GM23248 (cell line): ENCODE data around the gene FKBP1A. TPM values are rescaled to one million over a fixed set of nuclear protein-coding genes. Genes with fewer than 3 reads are reported as not detected.

Source experiments
- DNase-seq: peaks from one replicate; pipeline ENCODE4 v3.0.0-alpha.2; 2015
- H2AFZ ChIP-seq: fragments of 200-600 bp; sonication (generic); 2 replicates; pipeline ENCODE4 v1.6.1; 2016; ENCODE audit warnings: antibody characterized with exemption
- H3F3A ChIP-seq: fragments of 200-600 bp; sonication (generic); 2 replicates; pipeline ENCODE4 v1.6.1; 2016; ENCODE audit warnings: mild to moderate bottlenecking, antibody characterized with exemption, mixed run types; ENCODE audit not compliant: insufficient read depth
- H3K27ac ChIP-seq: fragments of 200-600 bp; sonication (generic); 2 replicates; pipeline ENCODE4 v1.5.1; 2016; ENCODE audit warnings: mild to moderate bottlenecking
- H3K27me3 ChIP-seq: fragments of 200-600 bp; sonication (generic); replicated peaks from 2 replicates; pipeline ENCODE4 v1.6.1; 2016; ENCODE audit warnings: mild to moderate bottlenecking; ENCODE audit not compliant: insufficient read depth
- H3K36me3 ChIP-seq: fragments of 200-600 bp; sonication (generic); 2 replicates; pipeline ENCODE4 v1.6.1; 2016; ENCODE audit warnings: low read depth, mild to moderate bottlenecking
- H3K4me1 ChIP-seq: fragments of 200-600 bp; sonication (generic); 2 replicates; pipeline ENCODE4 v1.6.1; 2016; ENCODE audit warnings: mild to moderate bottlenecking; ENCODE audit not compliant: insufficient read depth
- H3K4me2 ChIP-seq: fragments of 200-600 bp; sonication (generic); one replicate; pipeline ENCODE4 v1.6.1; 2016; ENCODE audit warnings: mild to moderate bottlenecking; ENCODE audit not compliant: unreplicated experiment
- H3K4me3 ChIP-seq: fragments of 200-600 bp; sonication (generic); 2 replicates; pipeline ENCODE4 v1.5.1; 2016; ENCODE audit warnings: mild to moderate bottlenecking
- H3K79me2 ChIP-seq: fragments of 200-600 bp; sonication (generic); 2 replicates; pipeline ENCODE4 v1.6.1; 2016; ENCODE audit warnings: mild to moderate bottlenecking; ENCODE audit not compliant: insufficient read depth
- H3K9ac ChIP-seq: fragments of 200-600 bp; sonication (generic); 2 replicates; pipeline ENCODE4 v1.6.1; 2016; ENCODE audit warnings: mild to moderate bottlenecking
- H3K9me2 ChIP-seq: fragments of 200-600 bp; sonication (generic); 2 replicates; pipeline ENCODE4 v1.6.1; 2016; ENCODE audit warnings: mixed run types, mild to moderate bottlenecking, moderate library complexity; ENCODE audit not compliant: insufficient read depth
- H3K9me3 ChIP-seq: fragments of 200-600 bp; sonication (generic); one replicate; pipeline ENCODE4 v1.6.1; 2017; ENCODE audit warnings: low read depth
- H4K20me1 ChIP-seq: fragments of 200-600 bp; sonication (generic); 2 replicates; pipeline ENCODE4 v1.6.0; 2016; ENCODE audit not compliant: insufficient read depth
- EZH2 ChIP-seq: fragments of 200-600 bp; sonication (generic); IDR thresholded peaks from 2 replicates; pipeline ENCODE4 v1.6.1; 2018; ENCODE audit warnings: antibody characterized with exemption, mild to moderate bottlenecking; ENCODE audit not compliant: insufficient read depth, poor library complexity, severe bottlenecking
- EZH2phosphoT487 ChIP-seq: fragments of 200-600 bp; sonication (generic); IDR thresholded peaks from 2 replicates; pipeline ENCODE4 v1.6.1; 2018; ENCODE audit warnings: antibody characterized with exemption, moderate library complexity, mild to moderate bottlenecking, low read depth; ENCODE audit not compliant: insufficient read depth
- WGBS, 2 experiments: methylation state at CpG; one replicate each; pipeline ENCODE4 v1.1.6; 2015 to 2017; ENCODE audit warnings: low lambda C conversion rate in 2 of 2, low coverage in 1 of 2; ENCODE audit errors: missing lambda C conversion rate in 2 of 2; 5-methylcytosine and 5-hydroxymethylcytosine counted together
- in situ Hi-C: fragments of 300-500 bp; cut with MboI; formaldehyde crosslinking; loops from 2 replicates; pipeline ENCODE4 v1.15.0; 2020
- polyA plus RNA-seq: library from polyadenylated mRNA; unstranded; fragments of >200 nt; fragmentation: Nextera tagmentation; extraction: Ambion mirVana; gene quantifications from 2 replicates; pipeline ENCODE4 v1.2.1, GENCODE V29; 2016
- total RNA-seq: library from RNA; depleted of rRNA; stranded (reverse); fragments of >200 nt; shearing (Covaris generic); gene quantifications from 2 replicates; pipeline ENCODE4 v1.2.3, GENCODE V29; 2014

The FKBP1A gene
- total and polyA plus RNA-seq, 2 experiments from 2014 or later, result 162 to 844 TPM

GRCh38 chr20:1333462-1334369 lies 59.1 kb downstream of the FKBP1A start:
- H3K36me3 ChIP-seq, result peaks cover 3% of the 10 kb centered on the region; the same call in 1 of the 2 replicates
- no peak overlapping the region for H3K4me2 ChIP-seq
- no peak overlapping the region for H3K9ac ChIP-seq
- TF ChIP-seq EZH2phosphoT487 (no peak), EZH2 (no peak)
- peaks cover 16% of the 10 kb centered on the region for H3F3A ChIP-seq
- no peaks in the 10 kb centered on the region for H3K9me2 ChIP-seq
- in situ Hi-C loops, result no loop called here
- H3K27me3 ChIP-seq, result no peaks in the 10 kb centered on the region
- WGBS, 2 experiments, result 93 to 94% methylated on average over 11 of the region's 11 CpGs
- no peak overlapping the region for H3K4me3 ChIP-seq
- H3K9me3 ChIP-seq, result no peaks in the 10 kb centered on the region
- no peaks in the 10 kb centered on the region for H4K20me1 ChIP-seq
- no peak overlapping the region for H2AFZ ChIP-seq
- no peak overlapping the region for H3K27ac ChIP-seq
- peaks cover 76% of the 10 kb centered on the region for H3K79me2 ChIP-seq
- H3K4me1 ChIP-seq, result peaks cover 29% of the 10 kb centered on the region
- no peak for DNase-seq

GRCh38 chr20:1332749-1333300 lies 60.0 kb downstream of the FKBP1A start:
- DNase-seq, result no peak
- WGBS, 2 experiments, result 95 to 98% methylated on average over 2 of the region's 2 CpGs

GRCh38 chr20:1331801-1332453 lies 60.9 kb downstream of the FKBP1A start:
- Histone ChIP-seq H3K27me3 (no peaks in the 10 kb centered on the region), H3F3A (peaks cover 34% of the 10 kb centered on the region), H3K79me2 (peaks cover 86% of the 10 kb centered on the region), H3K4me3 (no peak overlapping the region), H3K9ac (no peak overlapping the region), H3K9me3 (no peaks in the 10 kb centered on the region), H3K36me3 (peaks cover 3% of the 10 kb centered on the region; the same call in 1 of the 2 replicates), H3K9me2 (no peaks in the 10 kb centered on the region), H3K4me1 (peaks cover 41% of the 10 kb centered on the region), H3K4me2 (no peak overlapping the region), H3K27ac (no peak overlapping the region), H4K20me1 (no peaks in the 10 kb centered on the region), H2AFZ (no peak overlapping the region)
- DNase-seq, result no peak
- no peak for TF ChIP-seq EZH2
- in situ Hi-C loops, result no loop called here
- WGBS, 2 experiments, result 95 to 98% methylated on average over 6 of the region's 6 CpGs

More at GRCh38 chr20:1332749-1333300, 60.0 kb downstream of the FKBP1A start:
- H4K20me1 ChIP-seq, result no peaks in the 10 kb centered on the region
- in situ Hi-C loops, result no loop called here
- H3K4me3 ChIP-seq, result no peak overlapping the region
- H3K4me2 ChIP-seq, result no peak overlapping the region
- no peak overlapping the region for H2AFZ ChIP-seq
- H3K9me2 ChIP-seq, result no peaks in the 10 kb centered on the region
- no peaks in the 10 kb centered on the region for H3K27me3 ChIP-seq
- peaks cover 82% of the 10 kb centered on the region for H3K79me2 ChIP-seq
- no peak overlapping the region for H3K27ac ChIP-seq
- peaks cover 25% of the 10 kb centered on the region for H3F3A ChIP-seq
- H3K9ac ChIP-seq, result no peak overlapping the region
- TF ChIP-seq EZH2phosphoT487, result no peak
- TF ChIP-seq EZH2, result no peak
- no peaks in the 10 kb centered on the region for H3K9me3 ChIP-seq
- H3K4me1 ChIP-seq, result peaks cover 38% of the 10 kb centered on the region
- H3K36me3 ChIP-seq, result peaks cover 3% of the 10 kb centered on the region; the same call in 1 of the 2 replicates

- Histone ChIP-seq H3K27ac (no peak overlapping the region), H3K79me2 (peaks cover 88% of the 10 kb centered on the region), H3K27me3 (no peaks in the 10 kb centered on the region), H3K36me3 (peaks cover 3% of the 10 kb centered on the region; the same call in 1 of the 2 replicates), H2AFZ (no peak overlapping the region), H3K4me3 (no peak overlapping the region), H3K4me1 (peaks cover 41% of the 10 kb centered on the region), H3K9me3 (no peaks in the 10 kb centered on the region), H3K9ac (no peak overlapping the region), H3K4me2 (no peak overlapping the region), H3K9me2 (no peaks in the 10 kb centered on the region), H4K20me1 (no peaks in the 10 kb centered on the region), H3F3A (peaks cover 40% of the 10 kb centered on the region)
- DNase-seq, result no peak
- in situ Hi-C loops, result no loop called here
- no peak for TF ChIP-seq EZH2phosphoT487
- TF ChIP-seq EZH2, result no peak
- WGBS, 2 experiments, result 96% methylated on average over 2 of the region's 2 CpGs
Measured at GRCh38 chr20:1331101-1331500, 61.8 kb downstream of the FKBP1A start.
